ENCODE data around the gene UGP2. TPM values are rescaled to one million over a fixed set of nuclear protein-coding genes. Genes with fewer than 3 reads are reported as not detected.
A peak's percentile ranks its signal among the peaks of the same experiment; 100 is the strongest.

Gene UGP2
- total RNA-seq, 4 donors from 2014 or later, result 60.1 to 84.9 (median 65.2) TPM

GRCh38 chr2:63840785-63841253 is 877 bp upstream of the UGP2 start:
- no peaks in the 10 kb centered on the region for H3K9me3 ChIP-seq
- peak overlapping the region; percentile 99 for H3K27ac ChIP-seq
- H3K27me3 ChIP-seq, result no peaks in the 10 kb centered on the region
- WGBS, result 0% methylated on average over 29 of the region's 34 CpGs
- no peak for TF ChIP-seq CTCF (IDR thresholded peaks at IDR 0.05)
- peak; percentile 69 to 89 (median 72) for TF ChIP-seq POLR2AphosphoS5 (IDR thresholded peaks at IDR 0.05)
- peak in 1 of 2 donors; percentile 98 for TF ChIP-seq POLR2A (IDR thresholded peaks at IDR 0.05)
- H3K36me3 ChIP-seq, result no peaks in the 10 kb centered on the region
- DNase-seq (ENCODE audit: low spot score in 2 of 2), result peak; percentile 99 to 100
- peak overlapping the region; percentile 86 for H3K4me3 ChIP-seq
- H3K4me1 ChIP-seq, result peaks cover 37% of the 10 kb centered on the region

DNA sequence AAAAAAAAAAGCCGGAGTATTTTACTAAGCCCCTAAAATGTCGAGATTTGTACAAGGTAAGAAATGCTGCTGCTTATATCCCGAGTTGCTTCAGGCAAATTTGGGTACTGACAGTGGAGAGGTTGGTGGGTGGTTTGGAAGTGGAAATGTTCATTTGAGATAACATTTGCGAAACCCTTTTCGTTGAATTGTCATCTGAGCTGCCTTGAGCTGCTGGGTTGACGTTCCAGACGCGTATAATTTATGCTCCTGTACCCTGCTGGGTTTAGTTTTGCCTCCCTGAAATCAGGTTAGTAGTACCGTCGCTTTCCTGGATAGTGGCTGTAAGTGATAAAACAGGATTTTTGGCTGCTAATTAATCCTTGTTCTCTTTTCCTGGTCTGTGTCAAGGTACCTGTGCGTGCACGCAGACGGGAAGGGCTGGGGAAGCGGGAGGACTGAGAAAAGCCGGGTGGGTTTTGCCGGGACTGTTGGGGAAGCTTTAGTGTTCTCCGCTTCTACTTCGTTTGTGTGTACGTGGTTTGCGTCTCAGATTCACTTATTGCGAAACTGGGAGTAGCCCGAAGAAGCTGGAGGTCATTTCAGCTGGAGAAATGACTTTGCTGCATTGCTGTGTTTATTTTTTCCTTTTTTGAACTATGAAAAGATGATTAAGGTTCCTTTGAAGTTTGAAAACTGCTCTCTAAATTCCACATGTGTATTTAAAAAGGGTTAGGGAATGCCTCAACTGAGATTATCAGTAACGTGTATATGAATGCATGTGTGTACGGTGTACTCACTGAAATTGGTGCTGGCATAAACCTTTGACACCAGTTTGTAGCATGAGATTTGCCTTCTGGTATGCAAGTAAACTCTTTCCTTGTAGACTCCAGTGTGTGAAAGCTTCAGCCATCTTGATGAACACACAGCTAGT is 709 bp downstream of the UGP2 start:
- H3K4me1 ChIP-seq, result peaks cover 43% of the 10 kb centered on the region
- H3K27me3 ChIP-seq, result no peaks in the 10 kb centered on the region
- no peaks in the 10 kb centered on the region for H3K9me3 ChIP-seq
- peak overlapping the region; percentile 86 for H3K4me3 ChIP-seq
- TF ChIP-seq CTCF (IDR thresholded peaks at IDR 0.05) (no peak), EP300 (IDR thresholded peaks at IDR 0.05) (no peak), POLR2A (IDR thresholded peaks at IDR 0.05) (no peak), POLR2AphosphoS5 (IDR thresholded peaks at IDR 0.05) (no peak)
- no peaks in the 10 kb centered on the region for H3K36me3 ChIP-seq
- WGBS, result 3% methylated on average over 24 of the region's 24 CpGs
- peak overlapping the region; percentile 99 for H3K27ac ChIP-seq
- peak in 1 of 2 donors; percentile 74 for DNase-seq (ENCODE audit: low spot score in 2 of 2)

DNA sequence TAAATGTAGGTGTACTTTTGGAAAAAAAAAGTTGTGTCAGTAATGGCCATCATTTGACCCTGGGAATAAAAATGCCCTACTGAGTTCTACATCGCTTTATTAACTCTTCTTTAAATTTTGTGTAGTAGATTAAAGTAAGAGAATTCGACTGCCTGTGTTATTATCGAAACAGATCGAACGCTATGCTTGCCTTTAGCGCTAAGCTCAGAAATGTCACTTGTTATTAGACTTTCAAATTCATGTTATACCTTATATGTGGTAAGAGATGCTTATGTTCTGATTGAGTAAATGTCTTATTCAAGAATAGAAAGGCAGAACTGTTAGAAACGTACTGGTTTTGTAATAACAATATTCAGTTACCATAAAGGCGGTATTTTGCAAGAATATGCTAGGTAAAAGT is 1.4 kb downstream of the UGP2 start:
- H3K4me1 ChIP-seq, result peaks cover 43% of the 10 kb centered on the region
- 53% methylated on average over 8 of the region's 8 CpGs for WGBS

GRCh38 chr2:63843791-63844190 is 2.1 kb downstream of the UGP2 start:
- Histone ChIP-seq H3K4me1 (peaks cover 48% of the 10 kb centered on the region), H3K36me3 (no peaks in the 10 kb centered on the region), H3K27ac (no peak overlapping the region), H3K9me3 (no peaks in the 10 kb centered on the region), H3K4me3 (peak overlapping the region; percentile 86), H3K27me3 (no peaks in the 10 kb centered on the region)
- DNase-seq (ENCODE audit: low spot score in 2 of 2), result no peak
- WGBS, result 63% methylated on average over 2 of the region's 2 CpGs
- TF ChIP-seq POLR2AphosphoS5 (IDR thresholded peaks at IDR 0.05) (no peak), EP300 (IDR thresholded peaks at IDR 0.05) (no peak), POLR2A (IDR thresholded peaks at IDR 0.05) (no peak), CTCF (IDR thresholded peaks at IDR 0.05) (no peak)

More for the DNA sequence above, 1.4 kb downstream of the UGP2 start:
- TF ChIP-seq POLR2A (IDR thresholded peaks at IDR 0.05) (no peak), EP300 (IDR thresholded peaks at IDR 0.05) (no peak), CTCF (IDR thresholded peaks at IDR 0.05) (no peak), POLR2AphosphoS5 (IDR thresholded peaks at IDR 0.05) (no peak)
- Histone ChIP-seq H3K27ac (peak overlapping the region; percentile 99), H3K36me3 (no peaks in the 10 kb centered on the region), H3K4me3 (peak overlapping the region; percentile 86), H3K9me3 (no peaks in the 10 kb centered on the region), H3K27me3 (no peaks in the 10 kb centered on the region)
- no peak for DNase-seq (ENCODE audit: low spot score in 2 of 2)

GRCh38 chr2:63844616-63845015 is 2.9 kb downstream of the UGP2 start:
- Histone ChIP-seq H3K4me1 (peaks cover 57% of the 10 kb centered on the region), H3K4me3 (no peak overlapping the region), H3K27ac (no peak overlapping the region), H3K9me3 (no peaks in the 10 kb centered on the region), H3K27me3 (no peaks in the 10 kb centered on the region), H3K36me3 (no peaks in the 10 kb centered on the region)
- WGBS, result 83% methylated on average over 3 of the region's 3 CpGs
- DNase-seq (ENCODE audit: low spot score in 2 of 2), result no peak
- TF ChIP-seq CTCF (IDR thresholded peaks at IDR 0.05) (no peak), EP300 (IDR thresholded peaks at IDR 0.05) (no peak), POLR2A (IDR thresholded peaks at IDR 0.05) (no peak), POLR2AphosphoS5 (IDR thresholded peaks at IDR 0.05) (no peak)

Data from suprapubic skin (tissue), 4 donors.